Muscle of arm (tissue), 14 donors: ENCODE results near the gene NRP1. TPM values are rescaled to one million over a fixed set of nuclear protein-coding genes. Genes with fewer than 3 reads are reported as not detected.
A peak's percentile ranks its signal among the peaks of the same experiment; 100 is the strongest.
"Not testable (repeated sequence)": the region's sequence is repeated elsewhere in the genome, so short reads cannot be mapped to it uniquely, and the experiment has no call there.

Experiments used
- DNase-seq: peaks from one replicate; pipeline ENCODE4 v3.0.0-alpha.2; 2013
- long read RNA-seq, 11 donors: transcript quantifications; one replicate each; lab custom pipeline, GENCODE V29; 2026
- polyA plus RNA-seq, 12 donors: library from polyadenylated mRNA; unstranded; fragments of 120-200 nt; gene quantifications; one replicate each; pipeline ENCODE4 v1.2.1, GENCODE V29; 2013; ENCODE audit not compliant: insufficient read length in 12 of 12

Gene NRP1
- polyA plus RNA-seq, result 100 to 1,000 TPM in 8 of 12 donors, 10 to 100 TPM in 3, not detected in 1; 91.6 to 148 (median 108) TPM
- long read RNA-seq, donor 1, partial matches to known transcripts, result 11 of 11 reads
- long read RNA-seq, donor 1, other reads (novel, unspliced or antisense), result 0 of 11 reads
- long read RNA-seq, donor 2, full-length matches to known transcripts, result 2 of 29 reads
- long read RNA-seq, donor 2, partial matches to known transcripts, result 27 of 29 reads
- long read RNA-seq, donor 2, other reads (novel, unspliced or antisense), result 0 of 29 reads
- long read RNA-seq, donor 3, full-length matches to known transcripts, result 1 of 10 reads
- long read RNA-seq, donor 3, partial matches to known transcripts, result 9 of 10 reads
- long read RNA-seq, donor 3, other reads (novel, unspliced or antisense), result 0 of 10 reads
- long read RNA-seq, donor 4, full-length matches to known transcripts, result 4 of 10 reads
- long read RNA-seq, donor 4, partial matches to known transcripts, result 6 of 10 reads
- long read RNA-seq, donor 4, other reads (novel, unspliced or antisense), result 0 of 10 reads
- long read RNA-seq, donor 5, result 0 reads
- long read RNA-seq, donor 6, full-length matches to known transcripts, result 7 of 24 reads
- long read RNA-seq, donor 6, partial matches to known transcripts, result 17 of 24 reads
- long read RNA-seq, donor 6, other reads (novel, unspliced or antisense), result 0 of 24 reads
- long read RNA-seq, donor 7, full-length matches to known transcripts, result 2 of 10 reads
- long read RNA-seq, donor 7, partial matches to known transcripts, result 8 of 10 reads
- long read RNA-seq, donor 7, other reads (novel, unspliced or antisense), result 0 of 10 reads
- long read RNA-seq, donor 8, full-length matches to known transcripts, result 12 of 50 reads
- long read RNA-seq, donor 8, partial matches to known transcripts, result 38 of 50 reads
- long read RNA-seq, donor 8, other reads (novel, unspliced or antisense), result 0 of 50 reads
- long read RNA-seq, donor 9, full-length matches to known transcripts, result 3 of 13 reads
- long read RNA-seq, donor 9, partial matches to known transcripts, result 10 of 13 reads
- long read RNA-seq, donor 9, other reads (novel, unspliced or antisense), result 0 of 13 reads
- long read RNA-seq, donor 10, full-length matches to known transcripts, result 4 of 37 reads
- long read RNA-seq, donor 10, partial matches to known transcripts, result 33 of 37 reads
- long read RNA-seq, donor 10, other reads (novel, unspliced or antisense), result 0 of 37 reads
- long read RNA-seq, donor 11, full-length matches to known transcripts, result 4 of 28 reads
- long read RNA-seq, donor 11, partial matches to known transcripts, result 24 of 28 reads
- long read RNA-seq, donor 11, other reads (novel, unspliced or antisense), result 0 of 28 reads

DNA sequence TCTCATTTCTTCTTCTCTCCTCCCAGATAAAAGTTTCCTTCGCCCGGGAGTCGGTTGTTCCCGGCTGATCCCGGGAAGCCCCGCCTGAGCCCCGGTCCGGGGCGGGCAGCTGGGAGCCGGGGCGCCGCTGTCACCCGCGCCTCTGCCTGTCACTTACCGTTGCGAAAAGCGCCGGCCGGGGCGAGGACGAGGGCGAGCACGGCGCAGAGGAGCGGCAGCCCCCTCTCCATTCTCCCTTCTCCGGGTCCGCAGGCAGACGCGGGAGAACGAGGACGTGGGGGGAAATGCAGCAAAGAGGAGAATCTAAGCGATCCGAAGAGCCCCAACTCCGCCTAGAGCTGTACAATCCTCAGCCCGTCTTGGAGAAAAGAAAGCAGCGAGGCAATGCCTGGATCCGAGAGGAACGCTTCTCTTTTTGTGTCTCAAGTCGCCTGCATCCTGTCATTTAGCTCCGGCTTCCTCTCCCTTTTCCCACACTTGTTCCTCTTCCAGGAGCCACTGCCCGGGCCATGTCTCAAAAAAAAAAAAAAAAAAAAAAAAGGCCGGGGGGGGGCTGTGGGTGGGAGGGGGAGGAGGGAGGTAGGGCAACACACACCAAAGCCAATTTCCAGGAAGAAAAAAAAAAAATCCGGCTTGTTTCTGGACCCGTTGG is at the start of gene NRP1:
NRP1 (minus strand) TSS at position 515 of the 652 bp plus-strand sequence; CDS start at position 230, 285 bp downstream.
- peak; percentile 73 for DNase-seq

DNA sequence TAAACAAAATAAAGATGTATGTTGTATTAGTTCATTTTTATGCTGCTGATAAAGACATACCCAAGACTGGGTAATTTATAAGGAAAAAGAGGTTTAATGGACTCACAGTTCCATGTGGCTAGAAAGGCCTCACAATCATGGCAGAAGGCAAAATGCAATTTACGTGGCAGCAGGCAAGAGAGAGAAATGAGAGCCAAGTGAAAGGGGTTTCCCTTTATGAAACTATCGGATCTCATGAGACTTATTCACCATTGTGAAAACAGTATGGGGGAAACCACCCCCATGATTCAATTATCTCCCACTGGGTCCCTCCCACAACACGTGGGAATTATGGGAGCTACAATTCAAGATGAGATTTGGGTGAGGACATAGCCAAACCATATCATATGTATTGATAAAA is 49.7 kb upstream of the NRP1 start:
- DNase-seq, result not testable (repeated sequence)

DNA sequence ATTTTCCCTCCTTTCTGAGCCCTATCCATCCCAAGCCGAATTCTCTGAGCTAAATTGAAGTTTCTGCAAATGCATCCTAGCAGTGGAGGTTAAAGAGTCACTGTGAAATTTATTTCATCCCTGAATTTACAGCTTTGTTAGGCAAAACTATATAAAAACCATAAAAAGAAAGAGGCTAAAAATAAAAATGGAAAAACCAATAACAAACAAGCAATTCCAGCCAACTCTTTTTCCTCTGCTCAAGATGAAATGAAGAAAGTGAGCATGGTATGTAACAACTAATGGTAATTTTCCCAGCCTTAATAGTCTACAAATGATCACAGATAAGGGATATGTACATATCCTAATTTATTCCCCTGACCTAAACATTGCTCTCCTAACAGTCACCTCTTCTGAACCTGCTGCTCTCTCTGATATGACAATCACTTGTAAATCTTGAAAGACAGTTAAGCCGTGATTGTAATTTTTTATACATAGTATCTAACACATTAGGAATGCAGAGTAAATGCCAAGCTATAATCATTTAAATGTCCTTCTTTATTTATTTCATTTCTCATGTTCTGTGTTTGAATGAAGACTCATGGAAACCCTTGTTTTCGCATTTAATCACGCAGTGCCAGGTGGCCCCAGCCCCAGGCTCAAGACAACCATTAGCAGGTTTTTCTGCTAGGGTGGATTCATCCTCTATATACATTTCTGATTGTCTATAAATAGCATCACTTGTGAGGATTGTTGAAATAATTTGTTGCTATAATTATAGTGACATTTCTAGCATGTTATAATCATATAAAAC is 48.6 kb upstream of the NRP1 start:
- peak; percentile 41 for DNase-seq

DNA sequence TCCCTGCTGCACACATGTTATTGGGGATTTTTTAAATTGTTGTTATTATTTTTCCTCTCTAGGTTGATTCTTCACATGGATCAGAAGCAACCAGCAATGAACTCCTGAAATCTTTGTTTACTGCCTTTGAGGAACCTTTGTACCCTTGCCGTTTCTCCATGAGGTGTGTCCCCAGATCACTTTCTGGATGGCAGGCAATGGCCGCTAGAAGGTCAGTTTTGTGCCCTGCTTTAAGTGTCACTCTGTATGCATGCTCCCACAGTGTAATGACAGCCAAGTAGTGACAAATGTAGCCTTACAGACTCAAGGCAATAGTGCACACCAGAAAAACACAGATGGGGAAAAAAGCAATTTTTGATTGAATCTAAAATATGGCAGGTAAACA is 47.7 kb upstream of the NRP1 start:
- DNase-seq, result no peak

DNA sequence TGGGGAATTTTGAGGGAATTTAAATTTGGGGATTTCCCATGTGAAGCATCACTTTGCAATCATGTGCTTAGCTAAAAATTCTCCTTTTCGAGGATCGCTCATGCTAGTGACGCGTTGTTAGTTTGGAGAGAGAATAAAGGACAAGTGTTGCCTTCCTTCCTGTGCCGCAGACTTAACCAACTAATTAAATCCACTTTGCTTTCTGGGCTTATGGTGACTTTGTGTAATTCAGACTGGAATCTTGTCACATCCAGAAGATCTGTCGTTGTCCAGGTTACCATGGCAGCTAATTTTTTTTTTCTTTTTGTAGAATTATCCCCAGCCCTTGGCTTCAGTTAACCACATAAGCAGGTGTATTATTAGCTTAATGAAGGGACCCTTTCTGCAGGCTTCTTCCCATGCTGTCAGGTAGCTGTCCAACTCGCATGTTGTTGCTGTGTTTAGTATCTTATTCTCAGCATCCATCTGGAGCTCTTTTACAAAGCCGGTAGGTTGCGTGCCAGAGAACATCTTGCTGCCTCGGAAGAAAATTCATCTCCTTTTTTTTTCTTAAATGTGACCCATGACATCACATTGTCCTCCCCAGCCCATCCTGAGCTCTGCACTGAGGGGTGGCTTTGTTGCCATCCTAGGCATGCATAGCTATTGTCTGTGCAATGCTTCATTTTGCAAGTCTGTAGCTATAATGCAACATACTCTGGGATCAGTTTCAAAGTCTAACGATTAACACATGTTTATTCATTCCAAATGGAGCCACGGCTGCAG is 47.2 kb upstream of the NRP1 start:
- peak; percentile 86 for DNase-seq

DNA sequence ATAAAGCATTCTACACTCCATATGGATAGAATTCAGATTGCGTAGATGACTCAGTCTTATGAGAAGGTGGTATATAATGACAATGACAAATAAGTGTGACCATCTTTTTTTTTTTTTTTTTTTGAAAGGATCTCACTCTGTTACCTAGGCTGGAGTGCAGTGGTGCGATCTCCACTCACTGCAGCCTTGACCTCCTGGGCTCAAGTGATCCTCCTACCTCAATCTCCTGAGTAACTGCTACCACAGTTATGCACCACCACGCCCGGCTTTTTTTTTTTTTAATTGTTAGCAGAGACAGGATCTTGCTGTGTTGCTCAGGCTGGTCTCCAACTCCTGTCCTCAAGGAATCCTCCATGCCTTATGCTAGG is 43.2 kb upstream of the NRP1 start:
- no peak for DNase-seq

DNA sequence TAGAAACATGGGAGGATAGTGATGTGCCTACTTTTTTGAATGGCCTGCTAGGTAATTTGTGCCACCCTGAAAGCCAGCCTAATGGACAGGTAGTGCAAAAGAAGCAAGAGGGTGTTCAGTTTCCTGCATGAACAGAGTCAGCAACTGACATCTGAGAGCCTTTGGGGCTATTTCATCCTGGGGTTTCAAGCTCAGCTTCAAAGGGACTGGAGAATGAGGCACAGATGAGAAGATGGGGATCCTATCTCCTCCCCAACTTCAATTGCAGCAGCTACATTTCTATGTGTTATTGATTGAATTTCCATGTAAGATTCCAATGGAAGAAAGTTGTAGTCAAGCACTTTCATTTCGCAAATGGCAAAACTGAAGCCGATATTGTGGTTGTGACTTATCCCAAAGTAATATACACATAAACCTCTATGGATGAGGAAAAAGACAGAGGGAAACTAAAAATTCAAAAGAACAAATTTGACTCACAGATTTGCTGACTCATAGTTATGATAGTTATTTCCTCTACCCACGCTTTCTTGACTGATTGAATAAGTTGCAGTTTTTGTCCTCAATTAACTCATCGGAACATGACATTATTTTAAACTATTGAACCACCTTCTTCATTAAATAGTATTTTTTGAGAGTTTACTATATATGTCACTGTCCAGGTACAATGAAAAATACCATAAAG is 42.6 kb upstream of the NRP1 start:
- DNase-seq, result no peak

DNA sequence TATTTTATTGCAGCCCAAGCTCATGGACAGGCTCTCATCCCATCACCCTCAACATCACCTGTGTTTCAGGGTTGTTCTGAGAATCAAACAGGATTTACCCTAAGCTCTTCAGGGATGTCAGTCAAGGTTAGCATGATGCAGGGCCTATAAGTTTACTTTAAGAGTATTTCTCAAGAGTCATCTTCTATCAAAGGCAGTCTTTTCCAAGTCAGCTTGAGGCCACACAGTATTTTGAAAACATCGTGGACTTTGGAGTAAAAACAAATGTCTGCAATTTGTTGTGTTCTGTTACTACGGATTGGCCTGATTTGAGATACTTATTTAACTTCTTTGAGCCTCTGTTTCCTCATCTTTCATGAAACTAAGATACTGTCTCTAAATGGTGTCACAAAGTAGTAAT is 42.0 kb upstream of the NRP1 start:
- DNase-seq, result no peak

DNA sequence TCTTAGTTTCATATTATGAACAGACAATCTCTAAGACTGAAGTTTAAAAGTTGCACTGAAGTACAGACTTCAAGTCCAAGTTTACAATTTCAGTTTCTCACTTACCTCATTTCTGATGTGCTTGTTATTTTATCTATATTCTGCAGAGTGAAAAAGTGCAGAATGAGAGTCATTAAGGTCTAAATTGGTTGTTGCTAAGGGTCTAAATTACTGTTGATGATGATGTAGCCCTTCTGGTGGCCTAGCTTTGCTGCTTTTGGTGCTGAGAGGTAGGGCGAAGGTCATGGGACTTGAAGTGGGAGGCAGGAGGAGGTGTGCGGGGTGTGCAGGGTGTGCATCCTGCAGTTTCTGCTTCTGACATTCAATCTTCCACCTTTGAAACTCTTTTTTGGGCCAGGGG is 38.8 kb upstream of the NRP1 start:
- DNase-seq, result no peak

DNA sequence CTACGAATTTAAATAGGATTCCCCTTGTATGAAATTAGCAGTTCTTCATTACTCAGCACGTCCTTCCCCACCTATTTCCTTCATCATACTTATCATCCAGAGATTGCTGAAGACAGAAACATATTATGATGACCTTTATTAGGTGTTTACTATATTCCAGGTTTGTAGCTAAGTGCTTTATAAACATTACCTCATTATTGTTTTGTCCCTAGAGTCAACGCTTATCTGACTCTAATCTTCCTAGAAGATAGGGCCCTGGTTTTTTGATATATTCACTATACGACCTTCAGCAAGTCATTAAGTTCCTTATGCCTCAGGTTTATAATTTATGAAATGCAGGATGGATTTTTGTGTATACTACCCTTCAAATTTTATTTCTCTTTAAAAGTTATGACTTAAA is 36.8 kb upstream of the NRP1 start:
- no peak for DNase-seq

DNA sequence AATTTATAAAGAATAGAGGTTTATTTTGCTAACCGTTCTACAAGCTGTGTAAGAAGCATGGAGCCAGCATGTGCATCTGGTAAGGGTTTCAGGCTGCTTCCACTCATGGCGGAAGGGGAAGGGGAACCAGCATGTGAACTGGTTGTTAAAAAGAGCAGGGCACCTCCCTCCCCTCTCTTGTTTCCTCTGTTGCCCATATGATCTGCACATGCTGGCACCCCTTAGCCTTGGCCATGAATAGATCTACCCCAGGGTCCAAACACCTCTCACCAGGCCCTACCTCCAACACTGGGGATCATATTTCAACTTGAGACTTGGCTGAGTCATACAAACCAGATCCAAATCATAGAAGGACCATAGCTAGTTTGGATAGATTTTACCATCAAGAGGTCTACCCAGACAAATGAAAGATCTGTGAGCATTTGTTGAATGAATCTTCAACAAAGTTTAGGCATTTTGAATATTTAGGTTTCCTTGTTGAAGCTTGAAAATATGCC is 36.0 kb upstream of the NRP1 start:
- no peak for DNase-seq

DNA sequence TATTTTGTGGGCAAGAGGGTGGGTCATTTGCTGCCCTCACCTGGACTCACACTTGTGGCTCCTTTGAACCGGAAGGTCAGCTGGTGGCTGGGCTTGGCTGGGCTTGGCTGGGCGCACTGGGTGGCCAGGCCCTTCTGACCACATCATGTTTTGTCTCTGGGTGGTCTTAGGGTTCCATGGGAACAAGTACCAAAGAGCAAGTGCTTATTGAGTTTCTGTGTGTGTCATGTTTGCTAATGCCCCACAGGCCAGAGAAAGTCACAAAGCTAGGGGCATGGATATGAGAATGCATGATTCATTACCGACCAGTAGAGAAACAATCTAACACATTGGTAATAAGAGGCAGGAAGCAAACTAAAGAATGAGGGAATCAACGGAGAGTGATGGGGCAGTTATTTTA is 33.6 kb upstream of the NRP1 start:
- no peak for DNase-seq

DNA sequence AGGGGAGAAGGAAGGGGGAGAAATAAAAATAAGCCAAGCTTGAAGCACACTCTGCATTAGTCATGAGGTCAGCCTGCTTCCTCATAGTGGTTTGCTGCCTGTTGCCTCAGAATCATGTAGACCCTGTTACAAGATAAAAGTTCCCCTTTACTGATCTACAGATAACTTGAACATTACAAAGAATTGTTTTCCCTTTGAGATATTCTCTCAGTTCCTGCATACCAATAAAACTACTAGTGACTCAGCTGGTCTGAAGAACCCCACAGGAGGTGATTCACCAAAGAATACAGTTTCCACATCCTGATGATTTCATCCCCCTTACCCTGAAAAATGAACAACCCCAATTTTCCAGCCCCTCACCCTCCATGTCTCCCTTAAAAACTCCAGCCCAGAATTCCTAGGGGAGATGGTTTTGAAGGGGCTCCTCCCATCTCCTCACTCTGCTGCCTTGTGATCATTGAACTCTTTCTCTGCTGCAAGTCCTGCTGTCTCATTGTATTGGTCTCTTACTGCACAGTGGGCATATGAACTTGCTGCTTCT is 31.5 kb upstream of the NRP1 start:
- DNase-seq, result no peak

DNA sequence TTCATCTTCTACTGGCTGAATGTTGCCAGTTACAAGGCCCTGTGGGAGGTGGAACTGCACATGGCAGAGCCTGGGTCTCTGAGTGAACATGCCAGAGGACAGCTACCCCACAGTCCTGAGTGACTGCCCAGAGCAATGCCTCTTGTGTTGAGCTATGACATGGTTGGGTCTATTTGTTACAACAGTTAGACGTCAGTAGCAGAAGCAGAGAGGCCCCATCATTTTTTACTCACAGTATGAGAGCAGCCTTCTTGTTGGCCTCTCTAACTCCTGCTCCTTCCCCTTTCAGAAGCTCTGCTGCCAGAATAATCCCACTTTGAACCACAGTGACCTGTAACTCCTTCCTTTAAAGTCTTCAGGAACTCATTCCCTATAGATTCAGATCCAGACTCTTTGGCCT is 30.8 kb upstream of the NRP1 start:
- DNase-seq, result no peak

DNA sequence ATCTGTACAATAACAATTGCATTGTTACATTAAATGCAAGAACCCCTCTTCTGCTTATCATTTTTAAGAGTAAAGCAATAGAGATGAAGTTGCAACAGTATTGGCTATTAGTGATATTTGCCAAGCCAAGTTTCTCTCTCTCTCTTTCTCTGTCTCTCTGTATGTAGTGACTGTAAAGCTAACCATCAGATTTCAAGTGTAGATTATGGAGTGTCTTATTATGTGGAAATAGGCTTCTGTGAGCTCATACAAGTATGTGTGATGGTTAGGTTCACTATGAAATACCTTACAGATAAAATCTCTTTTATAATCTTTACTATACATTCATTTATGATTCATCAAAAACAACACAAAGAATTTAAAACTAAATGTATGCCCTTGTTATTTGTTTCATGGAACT is 28.6 kb upstream of the NRP1 start:
- DNase-seq, result no peak

DNA sequence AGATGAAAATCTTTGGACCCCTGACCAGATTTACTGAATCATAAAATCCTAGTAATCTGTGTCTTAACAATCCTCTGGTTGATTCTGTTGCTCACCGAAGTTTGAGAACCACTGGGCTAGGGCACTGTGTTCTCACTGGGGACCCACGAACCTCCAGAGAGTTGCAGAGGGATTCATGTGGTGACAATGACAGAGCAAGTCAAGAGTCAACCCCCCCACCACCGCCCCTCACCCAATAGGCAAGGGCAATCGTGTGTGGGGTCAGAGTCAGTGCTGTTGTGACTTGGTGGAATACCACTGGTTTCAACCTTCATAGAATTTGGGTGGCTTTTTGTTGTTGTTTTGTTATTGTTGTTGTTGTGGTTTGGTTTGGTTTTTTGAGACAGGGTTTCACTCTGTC is 23.5 kb upstream of the NRP1 start:
- DNase-seq, result no peak

DNA sequence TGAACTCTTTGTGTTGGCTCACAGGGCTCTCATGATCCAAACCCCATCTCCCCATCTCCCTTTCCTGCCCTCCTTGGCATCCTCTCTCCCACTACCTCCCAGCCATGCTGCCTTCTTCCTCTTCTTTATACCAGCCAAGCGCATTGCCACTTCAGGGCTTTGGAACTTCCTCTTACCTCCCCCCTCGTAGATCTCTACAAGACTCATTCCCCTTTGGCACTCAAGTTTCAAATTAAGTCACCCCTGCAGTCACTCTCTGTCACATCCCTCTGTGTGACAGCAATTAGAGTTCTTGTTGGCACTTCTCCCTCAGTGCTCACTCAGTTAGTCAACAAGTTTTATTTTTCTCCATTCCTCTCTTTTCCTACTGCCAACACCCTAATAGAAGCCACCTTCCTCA is 20.8 kb upstream of the NRP1 start:
- DNase-seq, result no peak

DNA sequence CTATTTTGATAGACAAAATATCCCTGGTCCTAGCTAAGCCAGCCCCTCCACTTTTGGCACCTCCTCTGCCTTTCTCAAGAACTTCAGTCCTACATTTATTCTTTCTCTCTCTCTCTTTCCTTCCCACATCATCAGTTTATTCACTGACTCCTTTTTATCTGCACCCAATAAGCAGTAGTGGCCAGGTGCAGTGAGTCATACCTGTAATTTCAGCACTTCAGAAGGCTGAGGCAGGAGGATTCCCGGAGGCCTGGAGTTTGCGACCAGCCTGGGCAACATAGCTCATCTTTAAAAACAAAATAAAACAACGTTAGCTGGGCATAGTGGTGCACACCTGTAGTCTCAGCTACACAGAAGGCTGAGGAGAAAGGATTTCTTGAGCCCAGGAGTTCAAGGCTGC is 19.4 kb upstream of the NRP1 start:
- DNase-seq, result no peak

DNA sequence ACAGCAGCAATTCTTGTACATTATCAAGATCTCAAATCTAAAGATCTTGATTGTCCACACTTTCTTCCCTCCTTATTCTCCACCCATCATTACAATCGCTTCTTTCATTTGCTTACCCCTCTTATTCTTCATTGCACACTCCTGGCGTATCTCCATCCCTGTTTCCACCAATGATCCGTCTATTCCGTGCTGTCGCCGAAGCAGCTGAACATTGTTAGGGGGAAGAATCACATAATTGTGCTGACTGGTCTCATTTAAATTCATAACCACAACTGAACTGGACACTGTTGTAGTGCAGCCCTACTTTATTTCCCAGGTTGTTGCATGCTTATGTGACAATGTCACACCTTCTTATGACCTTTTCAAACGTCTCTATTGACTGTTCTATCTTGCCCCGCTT is 18.9 kb upstream of the NRP1 start:
- DNase-seq, result no peak
